HCT116 (cell line): ENCODE data around the gene PIGQ. TPM values are rescaled to one million over a fixed set of nuclear protein-coding genes. Genes with fewer than 3 reads are reported as not detected.

Source experiments
- ATAC-seq: fragments of 200-7000 bp; cut with Tn5 transposase; 2 replicates; pipeline ENCODE4 v1.9.1; 2020; ENCODE audit warnings: mild to moderate bottlenecking, moderate library complexity
- BruUV-seq: library from RNA; stranded (reverse); fragments of 400-500 nt; replicated peaks from 2 replicates; lab custom pipeline; 2021; lab: Mats Ljungman, UMichigan
- CTCF ChIA-PET: fragments of 300-600 bp; sonication (Branson Sonifier 250); formaldehyde crosslinking; loops from one replicate; lab custom pipeline; 2021; ENCODE audit warnings: antibody characterized with exemption; lab: Charles Lee
- POLR2A ChIA-PET: fragments of 300-600, 350-600 bp; sonication (Branson Sonifier 250); formaldehyde crosslinking; loops from one replicate; lab custom pipeline; 2021; ENCODE audit warnings: antibody characterized with exemption; lab: Charles Lee
- RAD21 ChIA-PET, 2 experiments: fragments of 300-600 bp; sonication (Branson Sonifier 250); formaldehyde crosslinking; loops; one replicate each; lab custom pipeline; 2023; ENCODE audit warnings: low total read pairs in 2 of 2; ENCODE audit not compliant: uncharacterized antibody in 2 of 2, unreplicated experiment in 2 of 2, low non-redundant PET in 1 of 2; lab: Charles Lee
- DNase-seq: peaks from one replicate; pipeline ENCODE4 v3.0.0-alpha.2; 2010; ENCODE audit warnings: low read depth, low spot score
- H2AFZ ChIP-seq: fragments of 200-600 bp; shearing (Covaris generic), sonication (generic); 2 replicates; pipeline ENCODE4 v1.6.1; 2017; ENCODE audit warnings: low read depth, mixed run types, mixed read lengths, antibody characterized with exemption, low read length; ENCODE audit not compliant: poor library complexity, severe bottlenecking
- H3K27ac ChIP-seq: 2 replicates; pipeline ENCODE4 v1.5.1; 2012; ENCODE audit warnings: low read depth, low read length
- H3K27me3 ChIP-seq: fragments of 200-600 bp; sonication (generic); 2 replicates; pipeline ENCODE4 v1.6.1; 2016; ENCODE audit warnings: mixed run types, low read length, mixed read lengths; ENCODE audit not compliant: insufficient read depth
- H3K36me3 ChIP-seq, 2 experiments: fragments of 200-500 bp in 1 of 2; fragments of 200-600 bp in 1 of 2; sonication (Bioruptor generic) in 1 of 2; sonication (generic) in 1 of 2; 2 replicates each; pipeline versions ENCODE4 v1.5.1 to v1.6.1; 2014 to 2016; ENCODE audit warnings: low read length in 2 of 2, inconsistent platforms in 1 of 2, mixed read lengths in 1 of 2, mixed run types in 1 of 2; ENCODE audit not compliant: insufficient read depth in 2 of 2, control insufficient read depth in 1 of 2
- H3K4me1 ChIP-seq, 2 experiments: fragments of 200-600 bp in 1 of 2; sonication (generic) in 1 of 2; 2 replicates each; pipeline versions ENCODE4 v1.5.1 to v1.6.1; 2012 to 2017; ENCODE audit warnings: low read length in 2 of 2, inconsistent platforms in 1 of 2, mild to moderate bottlenecking in 1 of 2, mixed read lengths in 1 of 2, mixed run types in 1 of 2, moderate library complexity in 1 of 2; ENCODE audit not compliant: insufficient read depth in 2 of 2, control insufficient read depth in 1 of 2
- H3K4me2 ChIP-seq: fragments of 200-600 bp; sonication (generic); 2 replicates; pipeline ENCODE4 v1.6.1; 2017; ENCODE audit warnings: mixed run types, low read length, mixed read lengths
- H3K4me3 ChIP-seq, 2 experiments: fragments of 200-600 bp in 1 of 2; sonication (generic) in 1 of 2; replicated peaks in 1 of 2; 2 replicates each; pipeline ENCODE4 v1.5.1; 2011 to 2016; ENCODE audit warnings: low read length in 2 of 2, control low read depth in 1 of 2, low read depth in 1 of 2, mild to moderate bottlenecking in 1 of 2, mixed read lengths in 1 of 2, mixed run types in 1 of 2
- H3K79me2 ChIP-seq: fragments of 200-600 bp; sonication (generic); 2 replicates; pipeline ENCODE4 v1.6.1; 2017; ENCODE audit warnings: mild to moderate bottlenecking, mixed run types, low read length, moderate library complexity, mixed read lengths; ENCODE audit not compliant: insufficient read depth
- H3K9ac ChIP-seq: fragments of 200-600 bp; sonication (generic); 2 replicates; pipeline ENCODE4 v1.6.1; 2016; ENCODE audit warnings: low read length, mixed read lengths
- H3K9me2 ChIP-seq: fragments of 200-600 bp; sonication (generic), shearing (Covaris generic); 2 replicates; pipeline ENCODE4 v1.6.1; 2017; ENCODE audit warnings: mixed run types, mild to moderate bottlenecking, moderate library complexity; ENCODE audit not compliant: insufficient read depth
- H3K9me3 ChIP-seq, 2 experiments: fragments of 200-500 bp in 1 of 2; fragments of 200-600 bp in 1 of 2; sonication (Bioruptor generic) in 1 of 2; sonication (generic) in 1 of 2; 2 replicates each; pipeline ENCODE4 v1.6.1; 2014 to 2017; ENCODE audit warnings: low read length in 2 of 2, mixed read lengths in 2 of 2, inconsistent platforms in 1 of 2, low read depth in 1 of 2, mild to moderate bottlenecking in 1 of 2, mixed run types in 1 of 2, moderate library complexity in 1 of 2; ENCODE audit not compliant: control insufficient read depth in 1 of 2, insufficient read depth in 1 of 2
- H4K20me1 ChIP-seq: fragments of 200-600 bp; sonication (generic), shearing (Covaris generic); 2 replicates; pipeline ENCODE4 v1.6.1; 2017; ENCODE audit warnings: mixed run types, mild to moderate bottlenecking, moderate library complexity; ENCODE audit not compliant: insufficient read depth
- EGR1 ChIP-seq: IDR thresholded peaks from 2 replicates; pipeline ENCODE4 v1.6.1; 2012; ENCODE audit warnings: low read depth
- EZH2 ChIP-seq: fragments of 200-600 bp; sonication (generic); IDR thresholded peaks from 2 replicates; pipeline ENCODE4 v1.6.1; 2017; ENCODE audit warnings: antibody characterized with exemption, mixed run types
- EZH2phosphoT487 ChIP-seq: fragments of 200-600 bp; IDR thresholded peaks from 2 replicates; pipeline ENCODE4 v1.6.1; 2018; ENCODE audit warnings: antibody characterized with exemption, borderline replicate concordance
- FOSL1 ChIP-seq: IDR thresholded peaks from 2 replicates; pipeline ENCODE4 v1.6.1; 2012; ENCODE audit warnings: low read depth
- JUND ChIP-seq: IDR thresholded peaks from 2 replicates; pipeline ENCODE4 v1.6.1; 2012
- REST ChIP-seq: IDR thresholded peaks from 2 replicates; pipeline ENCODE4 v1.6.1; 2012; ENCODE audit warnings: low read depth
- SIN3A ChIP-seq: IDR thresholded peaks from 2 replicates; pipeline ENCODE4 v1.6.1; 2012; ENCODE audit warnings: low read depth
- SRF ChIP-seq: IDR thresholded peaks from 2 replicates; pipeline ENCODE4 v1.6.1; 2012; ENCODE audit warnings: low read depth
- TCF7L2 ChIP-seq: IDR thresholded peaks from 2 replicates; pipeline ENCODE4 v1.7.0; 2011; ENCODE audit warnings: borderline replicate concordance, inconsistent platforms; ENCODE audit not compliant: insufficient read depth, insufficient read length; ENCODE audit errors: extremely low read depth
- ZFX ChIP-seq: fragments of 450-650 bp; IDR thresholded peaks from 2 replicates; pipeline ENCODE4 v1.6.1; 2017
- intact Hi-C: fragments of 100-400 bp; cut with micrococcal nuclease; formaldehyde crosslinking; loops from 2 replicates; pipeline ENCODE4 v1.10.0; 2022
- total RNA-seq: library from RNA; stranded (reverse); gene quantifications from one replicate; pipeline ENCODE4 v1.2.1, GENCODE V29; 2021; ENCODE audit not compliant: unreplicated experiment

PIGQ gene
- total RNA-seq, 1 experiment from 2014 or later, result 21.0 TPM

GRCh38 chr16:622920-623280 is 53.1 kb downstream of the PIGQ start (continued):
- TF ChIP-seq TCF7L2, result no peak
- TF ChIP-seq ZFX, result no peak
- TF ChIP-seq EGR1, result no peak
- TF ChIP-seq EZH2phosphoT487, result no peak

GRCh38 chr16:624526-625070 is 54.8 kb downstream of the PIGQ start:
- Histone ChIP-seq H3K27me3 (no peaks in the 10 kb centered on the region), H3K4me2 (no peak overlapping the region), H2AFZ (no peak overlapping the region), H3K27ac (no peak overlapping the region), H3K9me3 (no peaks in the 10 kb centered on the region), H3K79me2 (no peaks in the 10 kb centered on the region), H3K9ac (no peak overlapping the region), H3K4me1 (peaks cover 35 to 53% of the 10 kb centered on the region in 2 experiments), H4K20me1 (no peaks in the 10 kb centered on the region), H3K36me3 (no peaks in the 10 kb centered on the region), H3K4me3 (no peak overlapping the region), H3K9me2 (no peaks in the 10 kb centered on the region)
- DNase-seq, result no peak
- no peak for ATAC-seq
- intact Hi-C loops, result loop anchor here (5.0 kb wide), 1 partner anchor 32 kb away; the partner anchor contains the start of gene RAB40C
- ChIA-PET POLR2A (no interaction called here), CTCF (no interaction called here), RAD21 (no interaction called here)
- TF ChIP-seq REST, result no peak
- no peak for TF ChIP-seq EZH2phosphoT487
- no peak for TF ChIP-seq FOSL1
- no peak for TF ChIP-seq ZFX
- no peak for TF ChIP-seq JUND
- TF ChIP-seq SIN3A, result no peak
- TF ChIP-seq EGR1, result no peak
- TF ChIP-seq EZH2, result no peak
- no peak for TF ChIP-seq SRF
- no TSS peak for BruUV-seq
